Hematopoietic multipotent progenitor cell (in vitro differentiated cells): ENCODE measurements around the gene RXFP1. TPM values are rescaled to one million over a fixed set of nuclear protein-coding genes. Genes with fewer than 3 reads are reported as not detected.
A peak's percentile ranks its signal among the peaks of the same experiment; 100 is the strongest.

Experiments used
- DNase-seq, 3 donors: peaks; one replicate each; pipeline ENCODE4 v3.0.0-alpha.2; 2011 to 2015; ENCODE audit warnings: low read depth in 2 of 3, low spot score in 2 of 3
- small RNA-seq: library from RNA; depleted of rRNA; stranded (forward); fragments of <200 nt; gene quantifications from one replicate; pipeline ENCODE3, GENCODE V24; 2012
- total RNA-seq: library from RNA; depleted of rRNA; stranded (reverse); fragments of >200 nt; gene quantifications from one replicate; pipeline ENCODE4 v1.2.3, GENCODE V29; 2012

Gene RXFP1
- total RNA-seq, 1 donor, result 0.27 TPM

- DNase-seq, result no peak
Measured at GRCh38 chr4:158669310-158669709, 147.6 kb downstream of the RXFP1 start.

- DNase-seq, result peak; percentile 19 to 68 (median 64)
Measured at GRCh38 chr4:158670975-158671664, 149.4 kb downstream of the RXFP1 start.

- DNase-seq, result no peak
Measured at GRCh38 chr4:158671665-158671914, 149.9 kb downstream of the RXFP1 start, which contains the start of gene C4orf46. Gene C4orf46, minus strand, starts transcription at chr4:158671887. Its CDS starts 86 bp downstream, at chr4:158671801.

- peak; percentile 98 to 100 (median 100) for DNase-seq
Measured at GRCh38 chr4:158671915-158672806, 150.5 kb downstream of the RXFP1 start, which contains the start of gene ETFDH. Gene ETFDH, plus strand, starts transcription at chr4:158672296. Its CDS starts 161 bp downstream, at chr4:158672457.

DNA sequence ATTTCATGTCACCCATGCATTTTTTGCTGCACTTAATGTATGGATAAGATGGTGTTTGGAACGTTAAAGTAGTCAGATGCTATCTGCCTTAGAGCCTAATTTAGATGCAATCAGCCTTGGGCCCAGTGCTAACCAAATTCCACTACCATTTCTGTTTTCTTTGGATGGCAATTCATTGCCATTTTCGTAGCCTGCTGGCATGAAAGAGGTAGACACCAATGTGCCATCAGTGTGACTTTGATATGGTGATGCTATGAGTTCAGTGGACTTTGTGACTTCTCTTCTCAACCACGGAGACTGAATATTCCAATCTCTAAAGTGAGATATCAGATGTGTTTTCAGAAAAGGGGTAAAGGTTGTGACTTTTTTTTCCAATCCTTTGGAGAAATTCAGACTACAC lies 152.0 kb downstream of the RXFP1 start:
- DNase-seq, result no peak

GRCh38 chr4:158676076-158676475 lies 154.4 kb downstream of the RXFP1 start:
- no peak for DNase-seq

- no peak for DNase-seq
Measured at GRCh38 chr4:158678767-158679166, 157.1 kb downstream of the RXFP1 start.

- DNase-seq, result no peak
Measured at GRCh38 chr4:158681629-158682028, 159.9 kb downstream of the RXFP1 start.

- no peak for DNase-seq
Measured at GRCh38 chr4:158682066-158682465, 160.4 kb downstream of the RXFP1 start.

DNA sequence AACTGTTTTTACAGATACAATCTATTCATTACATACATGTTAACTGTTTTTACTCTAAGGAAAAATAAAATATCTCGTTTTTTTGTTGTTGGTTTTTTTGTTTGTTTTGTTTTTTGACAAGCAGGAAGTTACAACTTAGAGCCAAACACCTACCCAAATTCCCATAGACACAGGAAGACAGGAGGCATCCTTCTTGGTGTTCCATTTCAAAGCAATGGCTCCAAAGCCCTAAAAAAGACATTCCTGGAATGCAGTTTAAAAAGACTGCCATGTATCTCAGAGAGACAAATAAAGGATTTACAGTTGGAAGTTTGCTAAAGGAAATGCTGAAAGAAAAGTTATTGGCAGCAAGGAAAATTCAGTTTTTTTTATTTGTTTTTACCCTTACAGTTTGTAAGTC lies 167.1 kb downstream of the RXFP1 start:
- DNase-seq, result no peak

Small RNAs within 50 kb of the gene (small RNA-seq; reads per million reads assigned to genes)
- gene RF00012, result 0.61 reads per million

Other genes starting within 250 kb of the RXFP1 start
- gene C4orf46, start 150.0 kb downstream of the RXFP1 start, total RNA-seq, result 7.8 TPM
- 17.2 TPM for gene ETFDH, start 150.4 kb downstream of the RXFP1 start, total RNA-seq
- 9.2 TPM for gene PPID, start 201.5 kb downstream of the RXFP1 start, total RNA-seq
- 9.4 TPM for gene FNIP2, start 247.1 kb downstream of the RXFP1 start, total RNA-seq